ENCODE data around the gene RBM42.
A peak's percentile ranks its signal among the peaks of the same experiment; 100 is the strongest.
"Not testable (repeated sequence)": the region's sequence is repeated elsewhere in the genome, so short reads cannot be mapped to it uniquely, and the experiment has no call there.

The RBM42 gene

DNA sequence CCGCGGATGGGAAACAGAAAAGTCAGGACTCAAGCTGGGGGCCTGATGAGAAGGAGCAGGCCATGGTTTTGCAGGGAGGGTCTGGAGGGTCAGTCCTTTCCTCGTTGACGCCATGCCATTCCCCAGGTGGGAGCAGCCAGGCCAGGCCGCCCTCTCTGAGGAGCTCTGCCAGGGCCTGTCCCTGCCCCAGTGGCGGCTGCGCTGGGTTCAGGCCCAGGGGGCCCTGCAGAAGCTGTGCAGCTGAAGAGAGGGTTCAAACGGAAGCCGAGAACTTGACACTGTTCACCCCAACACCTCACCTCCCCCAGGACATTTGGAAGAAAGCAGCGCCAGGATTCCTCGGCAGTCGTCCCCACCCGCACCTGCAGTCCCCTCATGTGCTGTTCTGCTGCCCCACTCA lies 6.1 kb upstream of the RBM42 start:
- DNase-seq = no peak

DNA sequence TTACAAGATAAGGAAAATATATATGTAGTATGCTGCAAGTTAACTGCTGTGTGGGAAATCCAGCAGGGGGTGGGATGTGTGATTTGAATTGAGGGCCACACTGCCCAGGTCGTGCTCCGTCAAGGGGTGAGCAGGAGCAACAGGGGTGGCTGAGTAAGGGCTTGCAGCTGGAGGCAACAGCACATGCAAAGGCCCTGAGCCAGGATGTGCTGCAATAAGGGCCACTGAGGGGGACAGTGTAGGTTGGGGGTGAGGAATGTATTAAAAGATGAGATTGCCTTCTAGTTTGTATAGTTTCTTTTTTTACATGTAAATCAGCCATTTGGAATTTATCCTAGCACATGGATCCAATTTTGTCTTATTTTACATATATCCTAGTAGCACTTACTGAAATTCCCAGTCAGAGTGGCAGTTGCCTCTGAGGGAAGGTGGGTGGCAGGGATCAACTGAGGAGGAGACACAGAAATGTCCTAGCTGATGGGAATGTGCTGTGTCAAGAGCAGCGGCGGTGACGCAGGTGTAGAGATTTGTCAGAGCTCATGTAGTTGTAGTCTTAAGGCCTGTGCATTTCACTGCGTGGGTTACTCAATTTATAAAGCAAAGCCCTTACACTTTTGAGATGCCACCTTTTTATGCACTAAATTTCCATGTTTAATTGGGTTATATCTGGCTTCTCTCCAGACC lies 5.4 kb upstream of the RBM42 start:
- DNase-seq = no peak

DNA sequence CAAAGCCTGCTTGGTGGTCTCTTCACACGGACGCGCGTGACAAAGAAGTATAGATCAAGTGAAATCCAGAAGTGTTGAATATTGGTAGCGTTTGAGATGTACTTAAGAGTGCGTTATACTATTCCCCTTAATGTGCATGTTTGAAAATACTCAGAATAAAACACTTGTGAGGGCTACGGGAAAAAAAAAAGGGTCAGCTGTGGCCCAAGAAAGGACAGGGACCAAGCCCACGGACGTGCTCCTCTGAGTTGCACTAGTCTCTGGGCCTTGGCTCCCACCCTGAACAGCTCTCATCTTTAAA lies 622 bp upstream of the RBM42 start:
- DNase-seq = no peak

DNA sequence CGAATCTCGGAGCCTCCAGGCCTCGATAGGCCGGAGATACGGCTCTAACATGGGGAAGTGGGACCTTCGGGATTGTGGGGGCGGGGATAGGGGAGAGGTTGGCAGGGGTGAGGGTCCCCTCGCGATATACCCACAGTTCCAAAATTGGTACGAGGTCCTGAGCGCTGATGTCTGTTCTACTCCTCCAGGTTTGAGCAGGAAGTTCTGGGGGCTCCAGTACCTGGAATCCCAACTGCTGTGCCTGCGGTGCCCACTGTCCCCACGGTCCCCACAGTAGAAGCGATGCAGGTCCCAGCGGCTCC lies 447 bp downstream of the RBM42 start:
- no peak for DNase-seq

DNA sequence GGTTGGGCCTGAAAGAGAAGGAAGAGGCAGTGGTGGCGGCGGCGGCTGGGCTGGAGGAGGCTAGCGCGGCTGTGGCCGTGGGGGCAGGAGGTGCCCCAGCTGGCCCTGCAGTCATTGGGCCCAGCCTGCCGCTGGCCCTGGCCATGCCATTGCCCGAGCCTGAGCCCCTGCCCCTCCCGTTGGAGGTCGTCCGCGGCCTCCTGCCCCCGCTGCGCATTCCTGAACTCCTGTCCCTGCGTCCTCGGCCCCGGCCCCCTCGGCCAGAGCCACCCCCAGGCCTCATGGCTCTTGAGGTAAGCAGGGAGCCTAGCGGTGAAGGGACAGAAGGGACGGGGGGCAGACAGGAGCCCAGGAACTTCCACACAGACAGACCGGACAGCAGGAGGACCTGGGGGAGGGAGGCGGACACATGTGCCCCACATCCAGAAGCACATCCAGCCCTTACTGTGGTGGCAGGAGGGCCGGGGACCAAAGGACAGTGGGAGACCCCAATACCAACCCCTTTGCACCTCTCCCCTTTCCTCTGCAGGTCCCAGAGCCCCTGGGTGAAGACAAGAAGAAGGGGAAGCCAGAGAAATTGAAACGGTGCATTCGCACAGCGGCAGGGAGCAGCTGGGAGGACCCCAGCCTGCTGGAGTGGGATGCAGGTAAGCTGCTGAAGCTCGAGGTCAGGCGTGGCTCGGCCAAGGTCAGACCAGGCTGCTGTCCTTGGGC lies 5.0 kb downstream of the RBM42 start:
- DNase-seq = no peak

DNA sequence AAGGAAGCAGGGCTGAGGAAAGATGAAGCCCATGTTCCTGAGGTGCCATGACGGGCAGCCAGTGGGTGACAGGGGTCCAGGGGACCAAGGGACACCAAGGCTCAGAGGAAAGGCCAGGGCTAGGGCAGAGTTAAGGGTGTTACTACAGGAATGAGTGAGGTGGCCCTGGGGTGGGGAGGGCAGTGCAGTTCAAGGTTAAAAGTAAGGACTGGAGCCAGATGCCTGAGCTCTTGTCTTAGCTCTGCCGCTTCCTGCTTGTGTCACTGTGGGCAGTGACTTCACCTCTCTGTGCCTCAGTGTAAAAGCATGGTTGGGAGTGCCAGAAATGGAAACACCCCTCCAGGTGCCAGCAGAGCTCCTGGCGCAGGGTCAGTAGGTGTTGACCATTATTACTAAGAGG lies 7.8 kb downstream of the RBM42 start:
- DNase-seq = no peak

DNA sequence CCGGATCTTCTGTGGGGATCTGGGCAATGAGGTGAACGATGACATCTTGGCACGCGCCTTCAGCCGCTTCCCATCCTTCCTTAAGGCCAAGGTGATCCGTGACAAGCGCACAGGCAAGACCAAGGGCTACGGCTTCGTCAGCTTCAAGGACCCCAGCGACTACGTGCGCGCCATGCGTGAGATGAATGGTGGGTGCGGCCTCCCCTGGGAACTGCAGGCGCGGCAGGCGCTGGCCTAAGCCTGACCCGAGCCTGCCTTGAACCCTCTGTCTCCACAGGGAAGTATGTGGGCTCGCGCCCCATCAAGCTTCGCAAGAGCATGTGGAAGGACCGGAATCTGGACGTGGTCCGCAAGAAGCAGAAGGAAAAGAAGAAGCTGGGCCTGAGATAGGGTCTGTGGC lies 8.3 kb downstream of the RBM42 start:
- no peak for DNase-seq

DNA sequence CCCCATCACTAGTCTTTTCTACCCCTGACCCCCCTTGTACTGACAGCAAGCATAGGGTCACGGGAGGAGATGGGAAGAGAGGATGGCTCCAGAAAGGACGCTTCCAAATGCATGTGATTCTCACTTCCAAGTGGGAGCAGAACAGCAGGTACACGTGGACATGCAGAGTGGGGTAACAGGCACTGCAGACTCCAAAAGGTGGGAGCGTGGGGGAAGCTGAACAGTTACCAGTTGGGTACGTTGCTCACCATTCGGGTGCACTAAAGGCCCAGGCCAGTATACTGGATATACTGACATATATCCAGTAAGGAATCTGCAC lies 10.4 kb downstream of the RBM42 start:
- DNase-seq = no peak

DNA sequence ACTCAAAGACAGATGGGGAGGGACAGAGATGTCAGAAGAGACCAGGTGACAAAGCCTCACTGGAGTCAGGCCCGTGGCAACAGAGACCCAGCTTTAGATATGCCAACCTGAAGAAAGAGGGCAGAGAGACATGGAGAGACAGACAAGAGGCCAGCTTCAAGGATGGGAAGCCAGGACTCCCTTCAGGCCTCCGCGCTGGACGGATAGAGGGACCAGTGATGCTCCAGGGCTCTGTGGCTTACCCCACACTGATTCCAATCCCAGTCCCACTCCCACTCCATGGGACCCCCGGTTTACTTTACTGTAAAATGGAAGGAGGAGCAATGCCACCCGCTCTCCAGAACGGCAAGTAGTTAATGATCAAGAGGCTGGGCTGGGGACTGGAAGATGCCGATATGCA lies 11.0 kb downstream of the RBM42 start:
- DNase-seq = no peak

DNA sequence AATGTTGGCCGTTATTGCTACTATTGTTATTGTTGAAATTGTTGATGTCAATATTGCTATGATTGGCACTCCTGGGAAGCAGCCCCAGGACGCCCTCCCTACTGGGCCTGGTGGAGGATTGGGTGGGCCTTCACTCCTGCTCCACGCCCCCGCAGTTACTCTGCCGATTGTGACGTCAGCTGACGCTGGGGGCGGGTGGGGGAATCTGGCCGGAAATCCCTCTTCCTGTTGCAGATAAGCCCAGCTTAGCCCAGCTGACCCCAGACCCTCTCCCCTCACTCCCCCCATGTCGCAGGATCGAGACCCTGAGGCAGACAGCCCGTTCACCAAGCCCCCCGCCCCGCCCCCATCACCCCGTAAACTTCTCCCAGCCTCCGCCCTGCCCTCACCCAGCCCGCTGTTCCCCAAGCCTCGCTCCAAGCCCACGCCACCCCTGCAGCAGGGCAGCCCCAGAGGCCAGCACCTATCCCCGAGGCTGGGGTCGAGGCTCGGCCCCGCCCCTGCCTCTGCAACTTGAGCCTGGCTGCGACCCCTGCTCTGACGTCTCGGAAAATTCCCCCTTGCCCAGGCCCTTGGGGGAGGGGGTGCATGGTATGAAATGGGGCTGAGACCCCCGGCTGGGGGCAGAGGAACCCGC lies 12.8 kb downstream of the RBM42 start, which contains the start of gene ETV2:
TSS of gene ETV2 (plus strand) at position 231 of the 637 bp plus-strand sequence. CDS start 716 bp downstream, outside the sequence.
- DNase-seq = peak; percentile 26

DNA sequence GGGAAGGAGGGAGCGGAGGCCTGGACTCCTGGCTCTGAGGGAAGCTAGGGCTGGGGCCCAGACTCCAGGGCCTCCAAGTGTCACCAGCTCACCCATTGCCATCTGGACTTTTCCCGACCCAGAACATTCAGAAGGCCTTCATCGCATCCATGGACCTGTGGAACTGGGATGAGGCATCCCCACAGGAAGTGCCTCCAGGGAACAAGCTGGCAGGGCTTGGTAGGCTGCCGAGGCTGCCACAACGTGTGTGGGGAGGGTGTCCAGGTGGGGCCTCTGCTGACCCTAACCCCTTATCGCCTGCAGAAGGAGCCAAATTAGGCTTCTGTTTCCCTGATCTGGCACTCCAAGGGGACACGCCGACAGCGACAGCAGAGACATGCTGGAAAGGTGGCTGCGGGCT lies 13.5 kb downstream of the RBM42 start:
- DNase-seq = no peak

DNA sequence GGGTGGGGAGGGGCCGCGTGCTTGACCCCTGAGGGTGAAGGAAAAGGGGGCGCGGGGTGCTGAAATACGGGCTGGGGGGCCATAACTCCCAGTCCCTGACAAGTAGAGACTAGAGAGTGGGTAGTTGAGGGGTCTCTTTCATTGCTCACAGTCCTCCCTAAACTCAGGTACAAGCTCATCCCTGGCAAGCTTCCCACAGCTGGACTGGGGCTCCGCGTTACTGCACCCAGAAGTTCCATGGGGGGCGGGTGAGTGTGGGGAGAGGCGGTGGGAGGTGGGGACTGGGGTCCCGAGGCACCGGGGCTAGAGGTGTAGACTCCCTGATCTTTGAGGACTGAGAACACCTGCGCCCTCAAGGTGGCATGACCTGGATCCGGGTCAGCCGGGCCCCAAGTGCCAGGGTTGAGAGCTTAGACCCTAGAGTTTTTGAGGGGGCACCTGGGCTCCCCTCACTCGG lies 14.0 kb downstream of the RBM42 start:
- DNase-seq = no peak

DNA sequence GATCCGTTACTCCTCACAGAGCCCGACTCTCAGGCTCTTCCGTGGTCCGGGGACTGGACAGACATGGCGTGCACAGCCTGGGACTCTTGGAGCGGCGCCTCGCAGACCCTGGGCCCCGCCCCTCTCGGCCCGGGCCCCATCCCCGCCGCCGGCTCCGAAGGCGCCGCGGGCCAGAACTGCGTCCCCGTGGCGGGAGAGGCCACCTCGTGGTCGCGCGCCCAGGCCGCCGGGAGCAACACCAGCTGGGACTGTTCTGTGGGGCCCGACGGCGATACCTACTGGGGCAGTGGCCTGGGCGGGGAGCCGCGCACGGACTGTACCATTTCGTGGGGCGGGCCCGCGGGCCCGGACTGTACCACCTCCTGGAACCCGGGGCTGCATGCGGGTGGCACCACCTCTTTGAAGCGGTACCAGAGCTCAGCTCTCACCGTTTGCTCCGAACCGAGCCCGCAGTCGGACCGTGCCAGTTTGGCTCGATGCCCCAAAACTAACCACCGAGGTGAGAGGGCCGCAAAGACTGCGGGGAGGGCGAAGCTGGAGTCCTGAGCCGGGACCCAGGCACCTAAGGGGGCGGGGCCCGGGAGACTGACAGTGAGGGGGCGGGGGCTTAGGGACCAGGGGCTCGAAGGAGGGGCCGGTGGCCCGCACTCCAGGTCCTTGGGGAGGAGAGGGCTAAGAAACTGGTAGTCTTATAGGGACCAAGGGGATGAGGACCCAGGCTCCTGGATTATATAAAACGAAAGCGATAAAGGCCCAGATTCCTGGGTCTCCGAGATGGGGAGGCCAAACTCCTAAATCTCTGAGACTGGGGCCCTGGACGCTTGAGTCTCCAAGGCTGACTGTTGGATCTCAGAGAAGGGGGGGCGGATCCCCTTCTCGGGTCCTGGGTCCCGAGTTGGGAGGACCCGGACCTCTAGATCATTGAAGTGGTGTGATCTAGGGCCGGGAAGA lies 14.7 kb downstream of the RBM42 start:
- DNase-seq = peak; percentile 74

DNA sequence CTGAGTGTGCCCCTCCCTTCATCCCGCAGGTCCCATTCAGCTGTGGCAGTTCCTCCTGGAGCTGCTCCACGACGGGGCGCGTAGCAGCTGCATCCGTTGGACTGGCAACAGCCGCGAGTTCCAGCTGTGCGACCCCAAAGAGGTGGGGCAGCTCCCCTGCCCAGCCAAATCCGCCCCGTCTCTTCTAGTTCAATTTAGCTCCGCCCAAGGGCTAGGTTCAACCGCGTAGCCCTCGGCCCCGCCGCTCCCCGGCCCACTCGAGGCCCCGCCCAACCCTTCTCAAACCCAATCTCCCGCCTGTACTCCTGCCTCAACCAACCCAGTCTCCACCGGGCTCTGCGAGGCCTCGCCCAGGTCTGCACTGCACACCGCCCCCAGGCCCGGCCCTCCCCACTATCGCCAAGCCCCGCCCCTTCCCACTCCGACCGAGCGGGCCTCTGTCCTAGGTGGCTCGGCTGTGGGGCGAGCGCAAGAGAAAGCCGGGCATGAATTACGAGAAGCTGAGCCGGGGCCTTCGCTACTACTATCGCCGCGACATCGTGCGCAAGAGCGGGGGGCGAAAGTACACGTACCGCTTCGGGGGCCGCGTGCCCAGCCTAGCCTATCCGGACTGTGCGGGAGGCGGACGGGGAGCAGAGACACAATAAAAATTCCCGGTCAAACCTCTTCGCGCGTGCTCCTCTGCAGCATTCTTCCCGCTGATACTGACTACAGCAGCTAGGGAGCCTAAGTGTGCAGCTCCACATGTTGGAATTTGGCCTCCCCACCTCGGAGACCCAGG lies 15.6 kb downstream of the RBM42 start:
- DNase-seq = peak; percentile 94

DNA sequence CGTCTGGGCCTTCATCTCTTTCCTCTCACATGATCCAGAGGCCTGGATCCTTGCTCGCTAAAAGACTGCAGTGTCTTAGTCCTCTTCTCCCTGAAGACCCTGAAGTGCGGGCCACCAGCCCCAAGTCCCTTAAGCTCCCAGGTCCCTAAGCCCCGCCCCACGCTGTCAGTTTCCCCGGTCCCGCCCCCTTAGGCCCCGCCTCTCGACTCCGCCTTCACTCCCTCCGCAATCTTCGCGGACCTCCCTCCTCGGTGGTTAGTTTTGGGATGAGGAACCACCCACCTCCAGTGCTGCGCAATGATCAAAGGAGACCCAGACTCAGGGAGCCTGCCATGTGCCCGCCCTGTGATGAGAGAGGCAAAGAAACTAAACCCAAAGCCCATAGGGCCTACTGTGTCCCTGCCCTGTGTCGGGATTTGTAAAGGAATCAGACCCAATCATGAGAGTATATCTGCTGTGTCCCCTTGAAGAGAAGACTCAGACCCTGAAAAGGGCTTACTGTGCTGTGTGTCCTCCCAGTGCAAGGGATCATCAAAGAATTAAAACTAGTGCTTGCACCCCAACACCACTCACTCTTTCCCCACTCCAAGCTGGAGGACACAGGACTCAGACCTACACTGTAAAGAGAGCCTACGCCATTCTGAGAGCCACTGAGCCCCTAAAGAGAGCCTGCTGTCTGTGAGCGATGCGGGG lies 16.3 kb downstream of the RBM42 start:
- DNase-seq = peak; percentile 74

DNA sequence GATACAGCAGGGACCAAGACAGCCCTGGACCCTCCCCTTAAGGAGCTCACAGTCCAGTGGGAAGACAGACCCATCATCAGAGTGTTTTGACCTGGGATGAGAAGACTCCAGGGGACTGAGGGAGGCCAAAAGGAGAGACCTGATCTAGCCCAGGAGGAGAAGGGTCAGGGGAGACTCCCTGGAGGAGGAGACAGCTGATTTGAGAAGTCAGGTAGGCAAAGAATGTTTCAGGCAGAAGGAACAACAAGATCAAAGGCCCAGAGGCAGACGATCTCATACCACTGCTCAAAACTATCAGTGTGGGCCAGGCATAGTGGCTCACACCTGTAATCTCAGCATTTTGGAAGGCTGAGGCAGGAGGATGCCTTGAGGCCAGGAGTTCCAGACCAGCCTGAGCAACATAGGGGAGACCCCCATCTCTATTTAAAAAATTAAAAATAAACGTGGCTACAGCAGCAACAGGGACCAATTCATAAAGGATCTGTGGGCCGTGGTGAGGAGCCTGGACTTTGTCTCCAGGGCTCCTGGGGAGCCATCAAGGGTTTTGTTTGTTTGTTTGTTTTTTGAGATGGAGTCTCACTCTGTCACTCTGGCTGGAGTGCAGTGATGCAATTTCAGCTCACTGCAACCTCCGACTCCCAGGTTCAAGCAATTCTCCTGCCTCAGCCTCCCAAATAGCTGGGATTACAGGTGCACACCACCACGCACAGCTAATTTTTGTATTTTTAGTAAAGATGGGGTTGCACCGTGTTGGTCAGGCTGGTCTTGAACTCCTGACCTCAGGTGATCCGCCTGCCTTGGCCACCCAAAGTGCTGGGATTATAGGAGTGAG lies 17.1 kb downstream of the RBM42 start:
- DNase-seq = no peak

DNA sequence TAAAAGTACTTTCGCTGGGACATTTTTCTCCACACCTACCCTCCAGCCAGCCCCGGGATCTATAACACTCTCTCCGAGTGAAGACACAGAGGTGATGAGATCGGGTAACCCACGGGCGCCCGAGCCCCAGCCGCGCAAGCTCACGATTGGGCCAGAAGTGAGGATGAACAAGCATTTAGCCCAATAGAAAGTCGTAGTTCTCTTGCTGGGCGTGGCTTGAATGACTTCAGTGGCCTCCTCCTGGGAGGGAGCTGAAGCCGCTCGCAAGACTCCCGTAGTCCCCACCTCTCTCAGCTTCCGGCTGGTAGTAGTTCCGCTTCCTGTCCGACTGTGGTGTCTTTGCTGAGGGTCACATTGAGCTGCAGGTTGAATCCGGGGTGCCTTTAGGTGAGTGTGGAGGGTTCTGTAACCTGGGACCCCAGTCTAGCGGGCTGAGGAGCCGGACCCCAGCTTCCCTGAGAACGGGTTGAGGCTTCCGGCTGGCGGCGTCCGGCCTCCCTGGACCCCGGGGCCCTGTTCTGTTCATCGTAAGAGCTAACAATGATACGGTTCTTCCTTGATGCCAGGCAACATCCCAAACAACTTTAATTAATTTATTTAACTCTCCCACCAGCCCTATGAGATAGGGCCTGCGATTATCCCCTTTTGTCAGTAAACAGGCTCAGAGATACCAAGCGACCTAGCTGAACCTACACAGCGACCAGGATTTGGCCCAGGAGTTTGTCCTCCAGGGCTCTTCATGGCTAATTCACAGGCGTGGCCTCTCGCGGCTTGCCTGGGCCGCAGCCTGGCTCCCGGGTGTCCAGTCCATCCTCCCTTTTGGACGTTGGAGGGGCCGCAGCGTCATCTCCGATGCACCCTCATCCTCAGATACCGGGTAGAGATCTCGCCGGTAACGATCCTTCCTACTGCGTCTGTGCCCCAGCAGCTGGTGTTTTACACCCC lies 19.5 kb downstream of the RBM42 start, which contains the start of gene COX6B1:
TSS of gene COX6B1 (plus strand) at position 307 of the 945 bp plus-strand sequence. CDS start 2,921 bp downstream, outside the sequence.
- peak; percentile 97 for DNase-seq

DNA sequence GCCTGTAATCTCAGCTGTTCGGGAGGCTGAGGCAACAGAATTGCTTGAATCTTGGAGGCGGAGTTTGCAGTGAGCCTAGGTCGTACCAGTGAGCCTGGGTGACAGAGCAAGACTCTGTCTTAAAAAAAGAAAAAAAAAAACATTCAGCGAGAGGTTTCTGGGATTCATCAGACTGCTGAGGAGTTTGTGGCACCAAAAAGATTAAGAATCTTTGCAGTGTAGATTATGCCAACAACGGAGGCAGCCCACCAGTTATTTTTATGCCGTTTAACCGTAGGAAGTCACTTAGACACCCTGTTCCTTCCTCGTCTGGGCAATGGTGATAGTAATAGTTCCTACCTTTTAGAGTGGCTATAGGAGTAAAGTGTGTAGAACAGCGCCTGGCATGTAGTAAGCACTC lies 21.7 kb downstream of the RBM42 start:
- DNase-seq = no peak

DNA sequence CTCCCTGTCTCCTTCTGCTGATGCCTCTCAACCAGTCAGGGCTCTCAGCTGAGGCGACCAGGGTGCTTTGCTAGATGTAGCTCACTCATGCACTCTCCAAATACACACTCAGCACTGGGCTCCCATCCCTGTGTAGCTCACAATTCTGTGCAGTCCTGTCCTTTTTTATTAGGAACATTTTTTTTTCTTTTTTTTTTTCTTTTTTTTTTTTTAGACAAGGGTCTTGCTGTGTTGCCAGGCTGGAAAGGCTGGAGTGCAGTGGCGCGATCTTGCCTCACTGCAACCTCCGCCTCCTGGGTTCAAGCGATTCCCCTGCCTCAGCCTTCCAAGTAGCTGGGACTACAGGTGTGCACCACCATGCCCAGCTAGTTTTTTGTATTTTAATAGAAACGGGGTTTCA lies 26.0 kb downstream of the RBM42 start:
- DNase-seq = not testable (repeated sequence)

DNA sequence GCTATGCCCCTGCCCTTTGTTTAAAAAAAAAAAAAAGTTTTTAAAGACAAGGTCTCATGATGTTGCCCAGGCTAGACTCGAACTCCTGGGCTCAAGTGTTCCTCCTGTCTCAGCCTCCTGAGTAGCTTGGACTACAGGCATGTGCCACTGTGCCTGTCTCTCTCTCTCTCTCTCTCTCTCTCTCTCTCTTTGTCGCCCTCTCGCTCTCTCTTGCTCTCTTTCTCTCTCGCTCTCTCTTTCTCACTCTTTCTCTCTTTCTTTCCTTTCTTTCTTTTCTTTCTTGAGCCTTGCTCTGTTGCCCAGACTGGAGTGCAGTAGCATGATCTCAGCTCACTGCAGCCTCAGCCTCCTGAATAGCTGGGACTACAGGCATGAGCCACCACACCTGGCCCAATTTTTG lies 26.8 kb downstream of the RBM42 start:
- DNase-seq = no peak
